NCI-H460 (cell line): Measurements from ENCODE around the gene SATB2. TPM values are rescaled to one million over a fixed set of nuclear protein-coding genes. Genes with fewer than 3 reads are reported as not detected.

Experiments used
- DNase-seq: peaks from one replicate; pipeline ENCODE4 v3.0.0-alpha.2; 2016; ENCODE audit warnings: low read depth; ENCODE audit errors: extremely low read depth
- polyA plus RNA-seq: library from polyadenylated mRNA; depleted of rRNA; stranded (reverse); fragments of >200 nt; gene quantifications from 2 replicates; pipeline ENCODE4 v1.2.3, GENCODE V29; 2014; cell fraction: nucleus; rRNA removed
- total RNA-seq: library from RNA; depleted of rRNA; stranded (reverse); fragments of >200 nt; shearing (Covaris generic); gene quantifications from 2 replicates; pipeline ENCODE4 v1.2.3, GENCODE V29; 2014; rRNA removed

Gene SATB2
- 13.4 and 13.7 TPM in 2 replicates for total RNA-seq
- polyA plus RNA-seq: 7.7 and 14.9 TPM in 2 replicates

- peak; percentile 63 for DNase-seq
Observed at GRCh38 chr2:199457147-199458008, at the start of gene SATB2. Gene SATB2, minus strand, starts transcription at chr2:199457939. Its CDS starts 1,902 bp downstream, at chr2:199456037.

GRCh38 chr2:199505755-199506403 is 48.1 kb upstream of the SATB2 start:
- no peak for DNase-seq

DNA sequence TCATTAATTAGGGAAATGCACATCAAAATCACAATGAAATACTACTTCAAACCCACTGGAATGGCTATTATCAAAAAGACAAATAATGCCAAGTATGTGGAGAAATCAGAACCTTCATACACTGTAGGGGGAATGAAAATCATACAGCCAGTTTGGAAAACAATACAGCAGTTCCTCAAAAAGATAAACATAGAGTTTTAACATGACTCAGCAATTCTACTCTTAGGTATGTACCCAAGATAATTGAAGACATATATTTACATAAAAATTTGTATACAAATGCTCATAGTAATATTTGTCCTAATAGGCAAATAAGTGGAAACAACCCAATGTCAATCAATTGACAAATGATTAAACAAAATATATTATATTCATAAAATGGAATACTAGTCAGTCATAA is 45.4 kb upstream of the SATB2 start:
- no peak for DNase-seq

DNA sequence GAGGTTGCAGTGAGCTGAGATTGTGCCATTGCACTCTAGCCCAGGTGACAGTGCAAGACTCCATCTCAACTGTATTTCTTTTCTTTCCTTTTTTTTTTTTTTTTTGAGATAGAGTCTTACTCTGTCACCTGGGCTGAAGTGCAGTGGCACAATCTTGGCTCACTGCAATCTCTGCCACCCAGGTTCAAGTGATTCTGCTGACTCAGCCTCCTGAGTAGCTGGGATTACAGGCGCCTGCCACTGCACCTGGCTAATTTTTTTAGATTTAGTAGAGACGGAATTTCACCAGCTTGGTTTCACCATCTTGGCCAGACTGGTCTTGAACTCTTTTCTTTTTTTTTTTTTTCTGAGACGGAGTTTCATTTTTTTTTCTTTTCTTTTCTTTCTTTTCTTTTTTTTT is 41.3 kb upstream of the SATB2 start:
- DNase-seq: no peak

GRCh38 chr2:199495147-199495546 is 37.4 kb upstream of the SATB2 start:
- no peak for DNase-seq

DNA sequence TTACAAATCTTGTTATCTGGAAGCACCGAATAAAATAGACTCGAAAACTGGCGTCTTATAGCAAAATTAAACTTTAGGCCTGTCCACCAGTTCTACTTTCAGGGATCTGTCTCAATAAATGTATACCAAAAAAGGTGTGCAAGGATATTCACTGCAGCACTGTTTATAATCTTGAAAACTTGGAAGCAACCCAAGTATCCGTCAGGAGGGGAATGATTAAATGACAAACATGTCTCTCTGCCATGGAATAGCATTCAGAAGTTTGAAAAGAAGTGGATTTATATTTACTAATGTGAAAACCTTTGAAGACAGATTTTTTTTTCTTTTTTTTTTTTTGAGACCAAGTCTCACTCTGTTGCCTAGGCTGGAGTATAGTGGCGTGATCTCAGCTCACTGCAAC is 32.3 kb upstream of the SATB2 start:
- DNase-seq: no peak

DNA sequence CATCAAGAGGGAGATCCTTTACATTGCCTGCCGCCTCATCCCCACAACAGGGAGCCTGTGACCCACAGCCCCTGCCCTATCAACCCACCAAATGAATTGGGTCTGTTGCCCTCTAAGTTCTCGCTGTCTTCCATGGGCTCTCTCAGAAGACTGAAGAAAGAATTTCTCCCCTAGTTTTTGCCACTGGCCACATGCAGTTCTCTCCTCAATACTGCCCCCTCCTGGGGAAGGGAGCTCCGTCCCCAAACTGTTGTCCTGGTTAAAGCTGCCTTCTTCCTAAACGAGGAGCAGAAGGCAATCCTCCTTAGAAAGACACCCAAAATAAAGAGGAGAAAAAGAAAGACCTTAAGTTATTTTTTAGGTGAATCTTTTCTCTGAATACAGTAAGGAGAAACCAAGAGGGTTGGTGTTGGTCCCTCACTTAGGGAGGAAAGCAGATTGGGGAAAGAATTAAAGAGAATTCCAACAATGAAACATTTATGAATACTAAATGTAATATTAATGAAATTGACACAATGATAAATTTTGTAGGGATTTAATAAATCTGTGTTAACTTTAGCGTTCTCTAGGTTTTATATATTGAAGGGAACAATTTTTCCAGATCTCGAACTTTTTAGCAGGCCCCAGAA is 31.1 kb upstream of the SATB2 start:
- peak; percentile 65 for DNase-seq

GRCh38 chr2:199485732-199486335 is 28.1 kb upstream of the SATB2 start:
- DNase-seq: peak; percentile 71

GRCh38 chr2:199484927-199485326 is 27.2 kb upstream of the SATB2 start:
- no peak for DNase-seq

GRCh38 chr2:199480966-199481365 is 23.2 kb upstream of the SATB2 start:
- no peak for DNase-seq

- DNase-seq: no peak
Observed at GRCh38 chr2:199477277-199477834, 19.6 kb upstream of the SATB2 start.

GRCh38 chr2:199471443-199472057 is 13.8 kb upstream of the SATB2 start:
- peak; percentile 77 for DNase-seq

DNA sequence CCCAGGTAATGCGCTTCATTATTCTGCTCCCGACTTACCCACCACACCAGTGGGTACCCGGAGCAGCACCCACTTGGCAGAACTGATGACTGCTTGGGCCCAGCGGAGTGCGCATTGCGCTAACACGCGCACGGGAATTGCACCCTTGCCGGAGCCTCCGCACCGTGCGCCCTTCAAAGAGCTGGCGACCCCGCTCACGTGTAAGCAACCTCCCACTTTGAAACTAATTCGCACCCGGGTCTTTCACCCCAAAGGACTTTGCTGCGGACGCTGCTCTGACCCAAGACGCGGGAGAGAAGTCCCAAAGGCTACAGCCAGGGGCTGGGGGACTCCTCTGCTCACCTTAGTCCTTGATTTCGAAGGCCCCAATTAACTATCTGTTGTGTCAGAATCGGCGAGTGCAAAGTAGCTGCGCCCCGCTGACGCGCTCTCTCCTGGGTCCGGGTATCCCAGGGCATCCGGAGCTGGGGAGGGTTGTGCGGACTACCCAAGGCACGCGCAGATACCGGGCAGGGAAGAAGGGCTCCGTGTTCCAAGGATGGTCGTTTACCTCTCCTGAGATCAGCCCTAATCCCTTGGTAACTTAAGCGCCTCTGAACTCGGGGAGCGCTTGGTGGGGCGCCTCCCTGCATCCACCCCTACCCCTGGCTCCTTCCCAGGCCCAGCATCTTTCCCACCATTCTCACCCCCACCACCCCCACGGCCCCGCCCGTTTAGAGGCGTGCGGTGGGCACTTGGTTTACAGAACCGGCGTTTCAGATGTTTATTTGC is 13.1 kb upstream of the SATB2 start:
- DNase-seq: no peak

GRCh38 chr2:199470361-199470671 is 12.6 kb upstream of the SATB2 start:
- DNase-seq: no peak

- DNase-seq: no peak
Observed at GRCh38 chr2:199469514-199470360, 12.0 kb upstream of the SATB2 start.

DNA sequence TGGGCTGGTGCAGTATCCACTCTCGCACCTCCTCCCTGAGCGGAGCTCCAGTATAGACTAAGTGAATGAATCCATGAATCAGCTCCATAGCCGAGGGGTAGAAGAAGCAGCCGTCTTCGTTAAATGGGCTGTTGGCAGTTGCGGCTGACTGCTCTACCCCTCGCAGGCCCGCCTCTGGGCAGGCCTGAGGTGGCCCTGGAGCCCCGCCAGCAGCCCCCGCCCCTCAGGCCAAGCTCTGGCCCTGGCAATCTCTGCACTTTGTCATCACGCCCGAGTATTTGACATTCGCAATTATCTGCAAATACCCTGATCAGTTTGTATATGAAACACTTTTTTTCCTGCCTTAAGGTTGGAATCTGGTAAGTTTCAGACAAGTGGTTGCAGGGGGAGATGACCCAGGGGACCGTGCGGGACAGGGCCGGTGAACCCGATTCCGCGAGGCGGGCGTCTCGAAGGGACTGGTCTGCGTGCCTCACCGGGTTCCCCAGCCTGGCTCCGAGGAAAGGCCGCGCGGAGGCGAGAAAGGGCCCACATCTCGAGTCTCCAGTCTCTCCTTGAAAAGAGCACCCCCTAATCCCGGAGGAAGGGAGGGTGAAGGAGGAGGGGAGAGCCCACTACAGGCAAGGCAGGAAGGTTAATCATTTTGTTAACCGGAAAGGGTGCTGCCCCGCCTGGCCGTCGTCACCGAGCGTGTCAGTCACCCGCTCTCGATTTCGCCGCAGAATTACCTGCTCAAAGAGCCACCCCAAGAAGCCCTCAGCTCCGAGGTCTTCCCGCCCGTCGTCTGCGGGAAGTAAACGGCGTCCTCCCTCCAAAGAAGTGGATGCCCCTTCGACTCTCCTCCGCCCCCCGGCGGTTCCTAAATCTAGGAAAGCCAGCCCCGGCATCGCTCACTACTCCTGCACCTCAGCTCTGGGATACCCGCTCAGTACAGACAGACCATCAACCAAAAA is 11.1 kb upstream of the SATB2 start:
- DNase-seq: no peak

- no peak for DNase-seq
Observed at GRCh38 chr2:199467066-199467822, 9.5 kb upstream of the SATB2 start.
